BLaER1 treated with 17β-estradiol and CSF1 and Interleukin-3, amounts not matched to agents 10 nM and 100 nM (cell line): Measurements from ENCODE around the gene TMTC2.

Source experiments
- H3K27ac ChIP-seq, 11 experiments: shearing (Covaris generic); formaldehyde crosslinking; 2 replicates each; pipeline ENCODE4 v1.8.1; 2022
- H3K27me3 ChIP-seq, 11 experiments: shearing (Covaris generic); formaldehyde crosslinking; 2 replicates each; pipeline ENCODE4 v1.8.1; 2022
- H3K36me3 ChIP-seq, 11 experiments: shearing (Covaris generic); formaldehyde crosslinking; 2 replicates each; pipeline ENCODE4 v1.8.1; 2022
- H3K4me1 ChIP-seq, 10 experiments: shearing (Covaris generic); formaldehyde crosslinking; 2 replicates each; pipeline ENCODE4 v1.8.1; 2022
- H3K4me2 ChIP-seq, 11 experiments: shearing (Covaris generic); formaldehyde crosslinking; 2 replicates each; pipeline ENCODE4 v1.8.1; 2022
- H3K4me3 ChIP-seq, 10 experiments: shearing (Covaris generic); formaldehyde crosslinking; 2 replicates each; pipeline ENCODE4 v1.8.1; 2022
- H3K9ac ChIP-seq, 11 experiments: shearing (Covaris generic); formaldehyde crosslinking; 2 replicates each; pipeline ENCODE4 v1.8.1; 2022
- H3K9me3 ChIP-seq, 11 experiments: shearing (Covaris generic); formaldehyde crosslinking; replicated peaks in 1 of 11; 2 replicates each; pipeline ENCODE4 v1.8.1; 2022
- H4K20me1 ChIP-seq, 11 experiments: shearing (Covaris generic); formaldehyde crosslinking; 2 replicates each; pipeline ENCODE4 v1.8.1; 2022
- Cebpa-rat ChIP-seq, 11 experiments: shearing (Covaris generic); IDR thresholded peaks; 2 replicates each; pipeline ENCODE4 v1.8.1; 2022

TMTC2 gene

DNA sequence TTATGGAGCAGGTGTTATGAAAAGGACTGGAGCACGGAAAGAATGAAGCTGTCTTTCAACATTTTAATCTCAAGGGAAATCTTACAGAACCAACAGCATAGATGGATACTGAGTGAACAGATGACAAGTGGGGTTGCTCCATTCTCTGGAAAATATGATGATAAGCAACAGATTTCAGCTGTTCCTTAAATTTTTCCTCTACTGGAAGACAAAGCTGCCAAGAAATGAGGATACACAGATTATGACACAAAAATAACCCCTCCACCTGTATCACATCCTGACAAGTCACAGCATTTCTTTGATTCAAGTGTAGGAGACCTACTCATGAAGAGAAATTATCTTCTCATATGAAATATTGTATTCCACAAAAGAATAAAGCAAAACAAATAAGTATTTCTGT, 13.0 kb upstream of the TMTC2 start:
- no peak overlapping the region for H3K27ac ChIP-seq
- H3K36me3 ChIP-seq, result no peaks in the 10 kb centered on the region
- no peaks in the 10 kb centered on the region for H3K27me3 ChIP-seq
- H3K4me1 ChIP-seq, result no peaks in the 10 kb centered on the region
- H3K9ac ChIP-seq, result no peak overlapping the region
- H3K4me3 ChIP-seq, result no peak overlapping the region
- H3K4me2 ChIP-seq, result no peak overlapping the region
- TF ChIP-seq Cebpa-rat (IDR thresholded peaks at IDR 0.05), result no peak
- no peaks in the 10 kb centered on the region for H3K9me3 ChIP-seq
- no peaks in the 10 kb centered on the region for H4K20me1 ChIP-seq

GRCh38 chr12:82675246-82675645, 11.5 kb upstream of the TMTC2 start:
- no peaks in the 10 kb centered on the region for H3K36me3 ChIP-seq
- H3K27me3 ChIP-seq, result no peaks in the 10 kb centered on the region
- TF ChIP-seq Cebpa-rat (IDR thresholded peaks at IDR 0.05), result no peak
- H3K9me3 ChIP-seq, result no peaks in the 10 kb centered on the region
- no peaks in the 10 kb centered on the region for H4K20me1 ChIP-seq
- H3K4me3 ChIP-seq, result no peak overlapping the region
- H3K27ac ChIP-seq, result no peak overlapping the region
- H3K4me2 ChIP-seq, result no peak overlapping the region
- H3K9ac ChIP-seq, result no peak overlapping the region
- no peaks in the 10 kb centered on the region for H3K4me1 ChIP-seq

DNA sequence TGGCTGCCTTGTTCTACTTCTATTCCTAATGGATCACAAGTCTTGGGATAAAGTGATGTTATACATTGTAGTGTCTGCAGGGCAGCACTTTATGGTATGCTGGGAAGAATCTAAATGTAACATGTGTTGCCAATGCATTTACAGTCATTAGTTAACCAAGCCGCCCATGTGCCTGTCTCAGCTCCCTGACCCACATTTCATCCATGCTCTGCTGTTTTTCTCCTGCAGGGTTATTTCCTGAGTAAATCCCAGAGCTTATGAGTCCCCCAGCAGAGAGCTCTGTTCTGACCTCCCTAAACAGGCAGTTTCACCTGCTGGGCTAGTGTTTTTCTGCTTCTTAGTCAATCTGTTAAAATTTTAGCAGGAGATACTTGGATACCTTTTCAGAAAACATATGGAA, 4.4 kb upstream of the TMTC2 start:
- Histone ChIP-seq H3K9ac (no peak overlapping the region), H3K4me3 (no peak overlapping the region), H3K4me1 (peaks cover 0 to 27% (median 15%) of the 10 kb centered on the region in 10 experiments; a peak in 14 of 20 replicates), H3K27ac (no peak overlapping the region), H3K9me3 (no peaks in the 10 kb centered on the region), H3K4me2 (peak overlapping the region in 8 of 11 experiments; percentile 19 to 63 (median 44); a peak in 10 of 22 replicates), H3K27me3 (no peaks in the 10 kb centered on the region), H3K36me3 (no peaks in the 10 kb centered on the region), H4K20me1 (no peaks in the 10 kb centered on the region)
- no peak for TF ChIP-seq Cebpa-rat (IDR thresholded peaks at IDR 0.05)

GRCh38 chr12:82682851-82683261, 3.9 kb upstream of the TMTC2 start:
- Histone ChIP-seq H4K20me1 (no peaks in the 10 kb centered on the region), H3K9ac (no peak overlapping the region), H3K36me3 (no peaks in the 10 kb centered on the region), H3K27me3 (peaks cover 0 to 5% (median 3%) of the 10 kb centered on the region in 11 experiments; a peak in 12 of 22 replicates), H3K9me3 (no peaks in the 10 kb centered on the region), H3K4me1 (peaks cover 3 to 27% (median 15%) of the 10 kb centered on the region in 10 experiments; a peak in 17 of 20 replicates), H3K4me2 (peak overlapping the region in 10 of 11 experiments; percentile 1 to 63 (median 40); a peak in 15 of 22 replicates), H3K27ac (no peak overlapping the region), H3K4me3 (no peak overlapping the region)
- TF ChIP-seq Cebpa-rat (IDR thresholded peaks at IDR 0.05), result peak in 4 of 11 experiments; percentile 15 to 54 (median 34); a peak in 4 of 22 replicates

- no peak for TF ChIP-seq Cebpa-rat (IDR thresholded peaks at IDR 0.05)
- H3K36me3 ChIP-seq, result no peaks in the 10 kb centered on the region
Observed at GRCh38 chr12:82685790-82686167, 927 bp upstream of the TMTC2 start.

GRCh38 chr12:82687021-82688011, 610 bp downstream of the TMTC2 start:
- H3K9ac ChIP-seq, result peak overlapping the region; percentile 34 to 85 (median 80); a peak in 21 of 22 replicates
- no peaks in the 10 kb centered on the region for H3K9me3 ChIP-seq
- peaks cover 0 to 18% (median 14%) of the 10 kb centered on the region in 11 experiments; a peak in 14 of 22 replicates for H3K27me3 ChIP-seq
- H3K4me2 ChIP-seq, result peak overlapping the region; percentile 88 to 100 (median 98)
- H4K20me1 ChIP-seq, result 0 out of 22 replicates have a peak, but pooled peaks cover 0 to 6% (median 0%) of the 10 kb centered on the region in 11 experiments
- peak overlapping the region; percentile 68 to 92 (median 86) for H3K4me3 ChIP-seq
- H3K36me3 ChIP-seq, result no peaks in the 10 kb centered on the region
- TF ChIP-seq Cebpa-rat (IDR thresholded peaks at IDR 0.05), result no peak
- H3K4me1 ChIP-seq, result peaks cover 12 to 29% (median 22%) of the 10 kb centered on the region in 10 experiments; a peak in 18 of 20 replicates
- peak overlapping the region in 9 of 11 experiments; percentile 57 to 84 (median 71); a peak in 19 of 22 replicates for H3K27ac ChIP-seq

More at GRCh38 chr12:82685790-82686167, 927 bp upstream of the TMTC2 start:
- H3K9me3 ChIP-seq, result no peaks in the 10 kb centered on the region
- 0 out of 22 replicates have a peak, but pooled peaks cover 0 to 6% (median 0%) of the 10 kb centered on the region in 11 experiments for H4K20me1 ChIP-seq
- peak overlapping the region; percentile 67 to 85 (median 83); a peak in 21 of 22 replicates for H3K9ac ChIP-seq
- H3K27ac ChIP-seq, result peak overlapping the region; percentile 51 to 84 (median 71); a peak in 20 of 22 replicates
- H3K4me1 ChIP-seq, result peaks cover 12 to 31% (median 23%) of the 10 kb centered on the region in 10 experiments; a peak in 18 of 20 replicates
- H3K4me3 ChIP-seq, result peak overlapping the region; percentile 68 to 92 (median 86)
- peak overlapping the region; percentile 88 to 100 (median 96) for H3K4me2 ChIP-seq
- peaks cover 0 to 18% (median 14%) of the 10 kb centered on the region in 11 experiments; a peak in 14 of 22 replicates for H3K27me3 ChIP-seq

DNA sequence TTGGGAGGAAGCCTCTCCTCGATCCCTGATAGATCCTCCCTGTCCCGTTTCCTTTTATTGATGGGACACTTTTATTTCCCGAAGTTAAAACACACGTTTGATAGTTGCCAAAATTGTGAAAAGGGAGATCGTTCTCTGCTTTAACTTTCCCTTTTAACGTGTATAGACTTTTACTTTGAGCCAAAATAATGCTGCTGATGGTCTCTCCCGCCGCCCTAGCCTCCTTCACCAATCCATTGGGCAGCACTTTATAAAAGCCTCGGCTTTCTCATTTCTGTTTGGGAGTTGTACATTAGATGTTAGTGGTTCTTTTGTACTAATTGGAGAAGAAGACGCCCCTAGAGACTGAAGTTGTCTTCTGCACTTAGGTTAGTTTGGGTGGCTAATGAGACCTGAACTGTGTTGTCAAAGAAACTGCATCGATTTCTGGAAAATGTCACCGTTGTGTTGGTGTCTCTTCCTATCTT, 1.4 kb downstream of the TMTC2 start:
- H3K9me3 ChIP-seq, result no peaks in the 10 kb centered on the region
- H3K27me3 ChIP-seq, result peaks cover 0 to 18% (median 14%) of the 10 kb centered on the region in 11 experiments; a peak in 14 of 22 replicates
- peak overlapping the region; percentile 5 to 85 (median 80); a peak in 20 of 22 replicates for H3K9ac ChIP-seq
- H3K36me3 ChIP-seq, result 0 out of 22 replicates have a peak, but pooled peaks cover 0 to under 1% (median 0%) of the 10 kb centered on the region in 11 experiments
- H4K20me1 ChIP-seq, result 0 out of 22 replicates have a peak, but pooled peaks cover 0 to 6% (median 0%) of the 10 kb centered on the region in 11 experiments
- H3K27ac ChIP-seq, result no peak overlapping the region
- no peak for TF ChIP-seq Cebpa-rat (IDR thresholded peaks at IDR 0.05)
- peaks cover 12 to 22% (median 16%) of the 10 kb centered on the region in 10 experiments; a peak in 18 of 20 replicates for H3K4me1 ChIP-seq
- peak overlapping the region; percentile 68 to 92 (median 86) for H3K4me3 ChIP-seq
- peak overlapping the region; percentile 88 to 100 (median 98) for H3K4me2 ChIP-seq

DNA sequence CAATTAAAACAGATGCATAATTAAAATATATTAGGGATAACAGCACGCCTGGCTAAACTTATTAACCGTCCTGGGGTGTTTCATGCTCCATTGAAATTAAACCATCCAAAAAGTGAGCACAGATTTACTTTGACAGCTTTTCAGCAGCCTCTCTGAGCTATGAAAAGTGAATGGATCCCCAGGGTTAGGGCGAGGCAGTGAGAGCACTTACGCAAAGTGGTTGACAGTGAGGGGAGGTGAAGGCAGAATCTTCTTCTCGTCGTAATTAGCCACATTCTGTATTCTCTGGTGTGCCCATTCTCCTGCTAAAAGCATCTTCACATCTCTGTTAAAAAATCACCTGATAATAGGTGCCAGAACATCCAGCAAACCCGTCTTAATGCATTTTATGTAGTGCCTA, 1.9 kb downstream of the TMTC2 start:
- Histone ChIP-seq H3K9ac (no peak overlapping the region), H3K27ac (no peak overlapping the region), H3K4me3 (peak overlapping the region in 6 of 10 experiments; percentile 81 to 92 (median 87); a peak in 8 of 20 replicates), H4K20me1 (0 out of 22 replicates have a peak, but pooled peaks cover 0 to 6% (median 0%) of the 10 kb centered on the region in 11 experiments), H3K4me1 (peaks cover 10 to 19% (median 13%) of the 10 kb centered on the region in 10 experiments; a peak in 17 of 20 replicates), H3K27me3 (peaks cover 0 to 18% (median 14%) of the 10 kb centered on the region in 11 experiments; a peak in 14 of 22 replicates), H3K4me2 (peak overlapping the region; percentile 88 to 100 (median 98); a peak in 21 of 22 replicates), H3K36me3 (peaks cover 0 to 6% (median 0%) of the 10 kb centered on the region in 11 experiments; a peak in 1 of 22 replicates), H3K9me3 (no peaks in the 10 kb centered on the region)
- no peak for TF ChIP-seq Cebpa-rat (IDR thresholded peaks at IDR 0.05)
